Activated B cell treated with CpG ODN at 0.5 μM for 24 hours (primary cell): ENCODE measurements around the gene CFAP97. TPM values are rescaled to one million over a fixed set of nuclear protein-coding genes. Genes with fewer than 3 reads are reported as not detected.

Experiments used
- ATAC-seq: fragments of 200-7000 bp; cut with Tn5 transposase; one replicate; pipeline ENCODE4 v1.10.0; 2021; ENCODE audit warnings: low read depth, mild to moderate bottlenecking, moderate library complexity
- CTCF ChIA-PET: fragments of 350-600 bp; sonication (Branson Sonifier 250); formaldehyde crosslinking; loops from one replicate; lab custom pipeline; 2021; ENCODE audit warnings: antibody characterized with exemption; lab: Charles Lee
- POLR2A ChIA-PET: fragments of 350-600 bp; sonication (Branson Sonifier 250); formaldehyde crosslinking; loops from one replicate; lab custom pipeline; 2021; ENCODE audit warnings: antibody characterized with exemption; lab: Charles Lee
- DNase-seq: peaks from one replicate; pipeline ENCODE4 v3.0.0; 2022
- H3K27ac Mint-ChIP-seq: one replicate; pipeline ENCODE4 v1.8.0; 2020; ENCODE audit warnings: mixed read lengths
- H3K27me3 Mint-ChIP-seq: one replicate; pipeline ENCODE4 v1.8.0; 2021; ENCODE audit warnings: mixed read lengths
- H3K36me3 Mint-ChIP-seq: one replicate; pipeline ENCODE4 v1.8.0; 2021; ENCODE audit warnings: low read depth, mixed read lengths
- H3K4me1 Mint-ChIP-seq: one replicate; pipeline ENCODE4 v1.8.0; 2021; ENCODE audit warnings: mixed read lengths
- H3K4me3 Mint-ChIP-seq: one replicate; pipeline ENCODE4 v1.8.0; 2020; ENCODE audit warnings: mild to moderate bottlenecking, mixed read lengths
- H3K9me3 Mint-ChIP-seq: one replicate; pipeline ENCODE4 v1.8.0; 2020; ENCODE audit warnings: mixed read lengths
- intact Hi-C: fragments of 100-400 bp; cut with micrococcal nuclease; formaldehyde crosslinking; loops from one replicate; pipeline ENCODE4 v1.15.1; 2024
- total RNA-seq: library from RNA; stranded (reverse); gene quantifications from 2 replicates; pipeline ENCODE4 v1.2.3, GENCODE V29; 2022
- TF ChIP-seq, protein P1 (sequence below): fragments of 200-600 bp; IDR thresholded peaks from one replicate; pipeline ENCODE4 v1.8.0; 2022; ENCODE audit warnings: antibody characterized with exemption, mild to moderate bottlenecking

The CFAP97 gene
- total RNA-seq = 42.6 and 44.1 TPM in 2 replicates

DNA sequence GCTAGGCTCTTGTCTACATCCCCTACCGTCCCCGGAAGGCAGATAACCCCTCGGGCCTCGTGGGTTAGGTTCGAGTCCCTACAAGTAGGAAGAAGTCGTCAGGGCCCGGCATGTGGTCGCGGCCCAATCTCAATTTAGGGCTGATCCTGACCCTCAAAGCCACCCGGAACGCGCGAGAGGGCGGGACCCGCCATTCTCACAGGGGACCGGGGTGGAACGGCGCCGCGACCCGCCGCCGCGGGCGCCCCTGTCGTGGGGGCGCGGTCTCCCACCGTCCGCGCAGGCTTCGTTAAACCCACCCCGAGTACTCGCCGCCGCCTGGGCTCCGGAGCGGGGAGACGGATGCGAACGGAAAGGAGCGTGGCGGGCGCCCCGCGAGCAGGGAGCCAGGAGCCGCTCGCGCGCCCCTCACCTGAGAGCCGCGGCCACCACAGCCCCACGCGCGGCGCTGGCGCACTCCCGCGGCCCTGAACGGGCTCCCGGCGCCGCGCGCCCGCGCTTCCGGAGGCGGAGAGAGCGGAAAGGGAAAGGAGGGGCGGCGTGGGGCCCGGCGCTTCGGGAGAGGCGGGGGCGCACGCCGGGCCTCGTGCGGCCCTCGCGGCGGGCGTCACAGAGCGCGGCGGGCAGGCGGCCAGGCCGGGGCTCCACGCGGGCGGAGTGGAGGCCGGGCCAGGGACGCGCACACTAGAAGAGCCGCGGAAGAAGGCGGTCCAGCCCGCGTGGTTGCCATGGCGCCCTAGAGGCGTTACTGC is at the start of gene CFAP97:
CFAP97 (minus strand) TSS at position 515 of the 752 bp plus-strand sequence. CDS start 12,804 bp downstream, outside the sequence.
- ChIA-PET CTCF (interaction anchor here (1.5 kb wide), 1 partner anchor 20 kb away, joined by 3 read pairs; no protein-coding TSS in a partner anchor), POLR2A (interaction anchor here (0.7 to 1.2 kb wide), 3 partner anchors 9 to 193 kb away, joined by 4 to 5 read pairs (median 4); partner anchors contain the start of genes ANKRD37 and LRP2BP)
- H3K27me3 Mint-ChIP-seq = no peaks in the 10 kb centered on the region
- ATAC-seq (peak; percentile 81), DNase-seq (peak; percentile 82)
- H3K27ac Mint-ChIP-seq = peak within 1 kb of the TSS; percentile 97
- TF ChIP-seq, protein P1, sequence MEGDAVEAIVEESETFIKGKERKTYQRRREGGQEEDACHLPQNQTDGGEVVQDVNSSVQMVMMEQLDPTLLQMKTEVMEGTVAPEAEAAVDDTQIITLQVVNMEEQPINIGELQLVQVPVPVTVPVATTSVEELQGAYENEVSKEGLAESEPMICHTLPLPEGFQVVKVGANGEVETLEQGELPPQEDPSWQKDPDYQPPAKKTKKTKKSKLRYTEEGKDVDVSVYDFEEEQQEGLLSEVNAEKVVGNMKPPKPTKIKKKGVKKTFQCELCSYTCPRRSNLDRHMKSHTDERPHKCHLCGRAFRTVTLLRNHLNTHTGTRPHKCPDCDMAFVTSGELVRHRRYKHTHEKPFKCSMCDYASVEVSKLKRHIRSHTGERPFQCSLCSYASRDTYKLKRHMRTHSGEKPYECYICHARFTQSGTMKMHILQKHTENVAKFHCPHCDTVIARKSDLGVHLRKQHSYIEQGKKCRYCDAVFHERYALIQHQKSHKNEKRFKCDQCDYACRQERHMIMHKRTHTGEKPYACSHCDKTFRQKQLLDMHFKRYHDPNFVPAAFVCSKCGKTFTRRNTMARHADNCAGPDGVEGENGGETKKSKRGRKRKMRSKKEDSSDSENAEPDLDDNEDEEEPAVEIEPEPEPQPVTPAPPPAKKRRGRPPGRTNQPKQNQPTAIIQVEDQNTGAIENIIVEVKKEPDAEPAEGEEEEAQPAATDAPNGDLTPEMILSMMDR = no peak
- H3K4me3 Mint-ChIP-seq = peak within 1 kb of the TSS; percentile 93
- peaks cover 47% of the 10 kb centered on the region for H3K4me1 Mint-ChIP-seq
- intact Hi-C loops = loop anchor here (1.0 to 10.0 kb wide), 10 partner anchors 11 to 1761 kb away; partner anchors contain the start of genes ACSL1, ANKRD37, CCDC110 and CDKN2AIP
- H3K9me3 Mint-ChIP-seq = no peaks in the 10 kb centered on the region
- peaks cover 12% of the 10 kb centered on the region for H3K36me3 Mint-ChIP-seq

DNA sequence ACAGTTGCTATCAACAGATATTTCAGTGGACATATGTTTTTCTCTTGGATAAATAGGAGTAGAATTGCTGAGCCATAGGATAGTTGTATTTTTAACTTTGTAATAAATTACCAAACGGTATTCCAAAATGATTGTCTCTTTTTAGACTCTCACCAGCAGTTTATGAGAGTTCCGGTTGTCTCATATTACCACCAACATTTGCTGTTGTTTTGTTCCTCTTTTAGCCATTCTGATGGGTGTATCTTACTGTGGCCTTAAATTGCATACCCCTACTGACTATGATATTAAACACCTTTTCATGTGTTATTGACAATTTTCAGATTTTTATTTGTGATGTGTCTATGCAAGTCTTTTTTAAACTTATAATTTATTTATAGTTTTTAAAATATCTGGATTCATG is 45.3 kb upstream of the CFAP97 start:
- DNase-seq (no peak), ATAC-seq (no peak)
- ChIA-PET CTCF (no interaction called here), POLR2A (no interaction called here)
- Mint-ChIP-seq H3K36me3 (peaks cover 44% of the 10 kb centered on the region), H3K4me3 (no peak overlapping the region), H3K27me3 (no peaks in the 10 kb centered on the region), H3K4me1 (peaks cover 36% of the 10 kb centered on the region), H3K9me3 (no peaks in the 10 kb centered on the region), H3K27ac (no peak overlapping the region)
- intact Hi-C loops = loop anchor here (5.0 kb wide), 1 partner anchor 37 kb away; no protein-coding TSS in a partner anchor
- TF ChIP-seq, protein P1 = no peak

DNA sequence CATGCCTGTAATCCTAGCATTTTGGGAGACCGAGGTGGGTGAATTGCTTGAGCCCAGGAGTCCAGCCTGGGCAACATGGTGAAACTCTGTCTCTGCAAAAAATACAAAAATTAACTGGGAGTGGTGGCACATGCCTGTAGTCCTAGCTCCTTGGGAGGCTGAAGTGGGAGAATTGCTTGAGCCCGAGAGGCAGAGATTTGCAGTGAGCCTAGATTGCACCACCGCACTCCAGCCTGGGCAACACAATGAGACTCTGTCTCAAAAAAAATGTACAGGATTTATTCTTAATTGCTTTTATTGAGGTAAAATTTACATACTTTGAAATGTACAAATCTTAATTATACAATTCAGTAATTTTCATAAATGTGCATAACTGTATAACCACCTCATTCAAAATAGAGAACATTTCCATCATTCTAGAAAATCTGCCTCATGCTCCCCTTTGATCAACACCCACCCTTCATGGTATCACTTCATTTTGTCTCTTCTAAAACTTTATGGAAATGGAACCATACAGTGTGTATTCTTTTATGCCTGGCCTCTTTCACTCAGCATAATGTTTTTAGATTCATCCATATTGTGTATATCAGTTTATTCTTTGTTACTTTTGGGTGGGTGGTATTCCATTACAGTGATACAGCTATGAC is 44.7 kb upstream of the CFAP97 start:
- H3K36me3 Mint-ChIP-seq = peaks cover 43% of the 10 kb centered on the region
- H3K27me3 Mint-ChIP-seq = no peaks in the 10 kb centered on the region
- ChIA-PET POLR2A (no interaction called here), CTCF (no interaction called here)
- ATAC-seq = no peak
- no peak overlapping the region for H3K4me3 Mint-ChIP-seq
- H3K4me1 Mint-ChIP-seq = peaks cover 39% of the 10 kb centered on the region
- TF ChIP-seq, protein P1 = no peak
- no peaks in the 10 kb centered on the region for H3K9me3 Mint-ChIP-seq
- intact Hi-C loops = loop anchor here (5.0 kb wide), 1 partner anchor 36 kb away; no protein-coding TSS in a partner anchor
- DNase-seq = no peak
- no peak overlapping the region for H3K27ac Mint-ChIP-seq

DNA sequence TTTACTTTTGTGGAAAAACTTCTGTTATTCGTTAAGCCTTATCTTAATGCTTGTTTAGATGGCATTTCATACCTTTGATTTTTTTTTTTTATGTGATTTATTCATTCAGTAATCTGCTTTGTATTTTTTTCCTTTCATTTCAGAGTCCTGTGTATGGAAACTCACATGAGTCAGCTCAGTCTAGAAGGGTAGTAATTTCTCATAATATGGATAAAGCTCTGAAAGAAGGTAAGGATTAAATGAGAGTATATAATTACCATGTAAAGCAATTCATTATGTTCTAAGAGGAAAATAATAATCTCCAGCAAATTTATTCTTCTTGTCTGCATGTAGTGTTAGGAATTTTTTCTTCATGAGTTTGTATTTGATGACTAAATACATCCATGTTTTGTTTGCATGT is 43.4 kb upstream of the CFAP97 start:
- POLR2A ChIA-PET = no interaction called here
- intact Hi-C loops = loop anchor here (5.0 kb wide), 1 partner anchor 35 kb away; no protein-coding TSS in a partner anchor
- H3K4me1 Mint-ChIP-seq = peaks cover 43% of the 10 kb centered on the region
- no peak overlapping the region for H3K27ac Mint-ChIP-seq
- CTCF ChIA-PET = no interaction called here
- ATAC-seq (no peak), DNase-seq (no peak)
- H3K4me3 Mint-ChIP-seq = no peak overlapping the region
- H3K27me3 Mint-ChIP-seq = no peaks in the 10 kb centered on the region
- peaks cover 33% of the 10 kb centered on the region for H3K36me3 Mint-ChIP-seq
- no peaks in the 10 kb centered on the region for H3K9me3 Mint-ChIP-seq
- TF ChIP-seq, protein P1 = no peak

DNA sequence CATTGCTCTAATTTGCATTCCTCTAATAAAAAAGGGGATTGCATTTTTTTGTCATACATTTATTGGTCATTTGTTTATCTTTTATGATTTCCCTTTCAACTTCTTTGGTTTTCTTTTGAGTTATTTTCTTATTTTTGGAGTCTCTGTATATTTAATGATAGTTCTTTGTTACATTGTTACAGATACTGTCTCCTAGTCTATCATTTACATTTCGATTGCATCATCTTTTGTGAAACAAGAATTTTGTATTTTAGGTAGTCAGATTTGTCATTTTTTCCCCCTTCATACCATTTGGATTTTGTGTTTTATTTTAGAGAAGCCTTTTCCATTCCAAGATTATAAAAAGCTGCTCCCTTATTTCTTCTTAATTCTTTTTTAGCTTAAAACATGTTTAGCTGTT is 42.7 kb upstream of the CFAP97 start:
- DNase-seq (no peak), ATAC-seq (no peak)
- no peak overlapping the region for H3K4me3 Mint-ChIP-seq
- intact Hi-C loops = loop anchor here (5.0 kb wide), 1 partner anchor 34 kb away; no protein-coding TSS in a partner anchor
- peak overlapping the region; percentile 37 for H3K27ac Mint-ChIP-seq
- H3K9me3 Mint-ChIP-seq = no peaks in the 10 kb centered on the region
- H3K27me3 Mint-ChIP-seq = no peaks in the 10 kb centered on the region
- ChIA-PET CTCF (no interaction called here), POLR2A (no interaction called here)
- peaks cover 41% of the 10 kb centered on the region for H3K4me1 Mint-ChIP-seq
- TF ChIP-seq, protein P1 = no peak
- peaks cover 31% of the 10 kb centered on the region for H3K36me3 Mint-ChIP-seq
